LNCAP (cell line): ENCODE results near the gene PKNOX2.

Experiments used
- CTCF ChIP-seq: fragments of 450-650 bp; IDR thresholded peaks from 2 replicates; pipeline ENCODE4 v1.5.1; 2017; ENCODE audit warnings: mild to moderate bottlenecking

The PKNOX2 gene

GRCh38 chr11:125332821-125333220 is 168.3 kb downstream of the PKNOX2 start:
- TF ChIP-seq CTCF = no peak

- no peak for TF ChIP-seq CTCF
Observed at GRCh38 chr11:125333354-125334073, 169.0 kb downstream of the PKNOX2 start.

- TF ChIP-seq CTCF = no peak
Observed at GRCh38 chr11:125335106-125335505, 170.6 kb downstream of the PKNOX2 start.

GRCh38 chr11:125337836-125338834 is 173.6 kb downstream of the PKNOX2 start:
- no peak for TF ChIP-seq CTCF

GRCh38 chr11:125338886-125339811 is 174.6 kb downstream of the PKNOX2 start:
- no peak for TF ChIP-seq CTCF

- TF ChIP-seq CTCF = no peak
Observed at GRCh38 chr11:125341676-125342075, 177.1 kb downstream of the PKNOX2 start.
